ENCODE measurements around the gene NLRP10.

Gene NLRP10

GRCh38 chr11:7974668-7975067, 9.4 kb upstream of the NLRP10 start:
- FAIRE-seq, result no peak

- FAIRE-seq, result no peak
These were observed 7.8 kb upstream of the NLRP10 start for GRCh38 chr11:7973011-7973410.

DNA sequence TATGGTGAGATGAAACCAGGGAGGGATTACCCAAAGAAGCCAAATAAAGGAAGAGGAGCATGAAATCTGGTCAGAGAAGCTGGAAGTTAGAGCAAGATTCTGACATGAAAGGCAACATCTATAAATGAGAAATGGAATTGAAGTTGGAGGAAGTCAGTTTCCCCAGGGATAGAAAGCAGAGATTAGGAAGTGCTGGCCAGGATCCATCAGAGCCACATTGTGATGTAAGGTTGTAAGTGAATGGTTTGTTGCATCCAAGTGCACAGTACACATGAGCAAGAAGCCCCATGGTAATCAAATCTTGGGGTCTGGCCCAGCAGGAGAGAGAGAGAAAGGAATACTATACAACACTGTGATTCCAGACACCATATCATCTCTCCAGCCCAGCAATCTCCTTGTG, 6.6 kb upstream of the NLRP10 start:
- FAIRE-seq, result no peak

DNA sequence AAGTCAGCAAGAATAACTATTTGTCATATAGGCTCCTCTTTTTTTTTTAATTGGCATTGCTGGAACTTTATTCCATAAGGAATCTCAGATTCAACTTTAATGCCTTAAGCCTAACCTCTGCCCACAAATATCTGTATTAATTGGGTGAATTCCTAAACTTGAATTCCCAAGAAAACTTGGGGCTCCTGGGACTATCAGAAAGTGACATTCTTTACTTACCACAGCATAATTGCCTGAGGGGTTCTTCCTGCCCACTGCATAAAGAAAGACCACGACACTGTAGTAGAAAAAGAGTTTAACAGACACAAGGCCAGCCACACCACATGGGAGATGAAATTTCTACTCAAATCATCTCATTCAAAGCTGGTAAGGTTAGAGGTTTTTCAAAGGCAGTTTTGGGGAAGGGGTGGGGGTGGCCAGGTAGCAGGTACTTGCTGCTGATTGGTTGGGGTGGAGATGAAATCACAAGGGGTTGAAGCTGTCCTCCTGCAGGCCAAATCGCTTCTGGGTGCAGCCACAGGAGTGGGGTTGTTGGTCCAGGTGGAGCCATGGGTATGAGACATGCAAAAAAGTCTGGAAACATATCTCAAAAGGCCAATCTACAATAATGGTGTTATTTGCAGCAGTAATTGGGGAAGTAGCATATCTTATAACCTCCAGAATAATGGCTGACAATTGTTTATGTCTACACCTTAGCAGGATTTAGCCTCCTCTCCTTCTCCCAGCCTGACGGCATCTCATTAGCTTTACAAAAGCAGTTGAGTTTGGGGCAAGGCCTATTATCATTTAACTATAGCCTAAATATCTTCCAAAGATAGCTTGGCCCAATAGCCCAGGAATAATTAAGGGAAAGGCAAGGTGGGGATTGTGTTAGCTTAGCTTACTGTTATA, 4.8 kb upstream of the NLRP10 start:
- no peak for FAIRE-seq

GRCh38 chr11:7968686-7969085, 3.4 kb upstream of the NLRP10 start:
- no peak for FAIRE-seq

DNA sequence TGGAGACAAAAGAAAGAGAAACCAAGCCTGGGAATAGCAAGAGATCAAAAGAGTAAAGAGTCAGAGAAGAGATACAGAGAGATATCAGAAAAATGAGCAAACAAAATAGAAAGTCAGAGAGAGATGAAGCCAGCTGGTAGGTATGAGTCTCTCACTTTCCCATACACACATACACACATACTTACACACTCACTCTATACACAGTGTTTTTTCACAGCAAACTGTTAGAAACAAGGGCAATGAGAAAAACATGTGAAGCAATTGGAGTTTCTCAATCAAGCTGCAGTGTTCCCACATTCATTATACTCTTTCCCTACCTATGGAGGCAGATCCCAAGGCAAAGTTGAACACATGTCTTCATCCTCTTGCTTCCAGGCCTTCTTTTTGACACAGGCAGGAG, 2.6 kb upstream of the NLRP10 start:
- no peak for FAIRE-seq

DNA sequence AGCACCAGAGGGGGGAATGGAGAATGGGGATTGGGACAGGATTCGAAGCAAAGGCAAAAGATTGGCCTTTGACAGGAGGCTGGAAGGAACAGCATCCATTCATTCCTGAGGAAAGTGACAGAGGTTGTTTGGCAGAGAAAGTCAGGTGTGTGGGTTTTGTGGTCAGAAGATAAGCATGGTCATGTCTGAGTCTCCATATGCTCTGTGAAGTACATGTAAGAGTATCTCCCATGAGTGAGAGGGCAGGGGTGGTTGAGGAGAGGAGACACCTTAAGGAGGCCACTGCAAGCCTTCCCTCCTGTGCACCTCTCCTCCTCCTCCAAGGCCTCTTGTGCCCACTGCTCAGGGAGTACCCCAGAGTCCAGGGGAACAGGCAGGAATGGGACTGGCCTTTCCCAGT, 1.9 kb upstream of the NLRP10 start:
- FAIRE-seq, result no peak

GRCh38 chr11:7964873-7965272, 374 bp downstream of the NLRP10 start:
- FAIRE-seq, result no peak

DNA sequence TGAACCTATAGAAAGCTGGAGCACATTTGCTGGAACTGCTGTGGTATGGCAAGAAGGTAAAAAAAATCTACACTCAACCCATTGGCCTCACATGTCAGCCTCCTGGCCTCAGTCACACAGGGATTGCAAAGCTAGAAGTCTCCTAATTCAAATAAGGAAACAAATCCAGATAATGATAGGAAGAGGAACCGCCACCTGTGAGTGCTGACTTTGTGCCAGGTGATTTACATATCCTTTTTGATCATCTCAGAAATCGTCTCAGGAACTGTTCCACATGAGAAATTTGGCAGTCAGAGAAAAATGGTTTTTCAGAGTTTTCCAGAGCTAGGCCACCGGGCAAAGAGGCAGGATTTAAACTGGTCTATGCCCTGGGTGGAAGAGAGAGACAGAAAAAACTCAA, 986 bp downstream of the NLRP10 start:
- no peak for FAIRE-seq

DNA sequence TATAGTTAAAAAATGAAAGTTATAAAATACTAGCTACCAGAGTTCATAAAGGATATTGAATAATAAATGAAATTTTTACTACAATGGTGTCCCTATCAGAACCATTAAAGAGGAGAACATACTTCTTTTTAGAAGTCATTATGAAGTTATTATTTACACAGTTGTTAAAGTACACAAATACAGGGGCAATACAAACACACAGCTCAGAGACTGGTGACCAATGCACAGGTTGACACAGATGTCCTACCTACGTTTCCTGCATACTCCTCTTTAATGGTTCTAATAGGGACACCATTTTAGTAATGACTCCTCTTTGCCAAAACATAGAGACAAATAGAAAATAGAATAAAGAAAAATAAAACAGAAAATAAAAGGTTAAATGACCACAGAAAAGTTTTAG, 10.1 kb downstream of the NLRP10 start:
- no peak for FAIRE-seq

- FAIRE-seq, result no peak
These were observed 15.3 kb downstream of the NLRP10 start for GRCh38 chr11:7949934-7950333.

DNA sequence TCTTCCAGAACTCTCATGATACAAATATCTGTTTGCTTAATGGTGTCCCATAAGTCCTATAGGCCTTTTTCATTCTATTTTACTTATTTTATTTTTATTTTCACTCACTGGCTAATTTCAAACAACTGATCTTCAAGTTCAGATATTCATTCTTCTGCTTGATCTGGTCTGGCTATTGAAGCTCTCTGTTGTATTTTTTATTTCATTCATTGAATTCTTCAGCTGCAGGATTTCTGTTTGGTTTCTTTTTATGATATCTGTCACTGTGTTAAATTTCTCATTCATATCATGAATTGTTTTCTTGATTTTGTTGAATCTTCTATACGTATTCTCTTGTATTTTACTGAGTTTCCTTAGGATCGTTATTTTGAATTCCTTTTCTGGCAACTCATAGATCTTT, 21.1 kb downstream of the NLRP10 start:
- FAIRE-seq, result no peak

- no peak for FAIRE-seq
These were observed 23.6 kb downstream of the NLRP10 start, which contains the start of gene OR10A3 for GRCh38 chr11:7941608-7942007. TSS of gene OR10A3 (minus strand) at chr11:7941708. CDS start at chr11:7939520, 2,188 bp downstream.

- FAIRE-seq, result no peak
These were observed 24.1 kb downstream of the NLRP10 start for GRCh38 chr11:7941146-7941545.

DNA sequence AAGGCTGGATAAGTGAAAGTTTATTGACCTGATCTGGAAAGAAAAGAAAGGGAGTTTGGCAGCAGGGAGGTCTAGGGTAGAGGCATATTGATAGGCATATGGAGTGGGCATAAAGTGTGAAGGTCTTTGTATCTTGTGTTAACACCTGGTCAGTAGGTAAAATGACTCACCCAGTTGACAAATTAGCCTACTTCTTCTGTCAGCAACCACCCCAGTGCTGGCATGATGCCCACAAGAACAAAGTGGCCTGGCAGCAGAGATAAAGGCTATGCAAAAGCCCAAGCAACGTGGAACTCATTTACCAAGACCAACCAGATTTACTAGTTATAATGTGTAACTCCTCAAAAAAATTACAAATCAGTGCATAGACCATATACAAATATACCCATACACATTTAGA, 28.6 kb downstream of the NLRP10 start:
- no peak for FAIRE-seq

- FAIRE-seq, result no peak
These were observed 34.1 kb downstream of the NLRP10 start, which contains the start of gene OR10A6 for GRCh38 chr11:7931168-7931567. TSS of gene OR10A6 (minus strand) at chr11:7931268. CDS start at chr11:7928662, 2,606 bp downstream.

GRCh38 chr11:7927635-7928034, 37.6 kb downstream of the NLRP10 start:
- no peak for FAIRE-seq

GRCh38 chr11:7924536-7924935, 40.7 kb downstream of the NLRP10 start:
- FAIRE-seq, result no peak

GRCh38 chr11:7918141-7918540, 47.1 kb downstream of the NLRP10 start:
- no peak for FAIRE-seq
